Choroid plexus epithelial cell (primary cell): ENCODE data around the gene DDN.

Experiments used
- DNase-seq: peaks from one replicate; pipeline ENCODE4 v3.0.0-alpha.2; 2010; ENCODE audit warnings: low read depth
- H3K4me3 ChIP-seq: 2 replicates; pipeline ENCODE4 v1.5.1; 2011; ENCODE audit warnings: low read depth, mild to moderate bottlenecking, control low read depth, low read length, moderate library complexity
- CTCF ChIP-seq: conservative IDR thresholded peaks from 2 replicates; pipeline ENCODE4 v1.5.1; 2011; ENCODE audit warnings: low read depth, mild to moderate bottlenecking, control low read depth, inconsistent platforms, low read length, moderate library complexity

Gene DDN

GRCh38 chr12:49026101-49026500, 26.9 kb upstream of the DDN start:
- DNase-seq, result no peak
- H3K4me3 ChIP-seq, result no peak overlapping the region
- TF ChIP-seq CTCF, result no peak

- TF ChIP-seq CTCF, result no peak
- DNase-seq, result no peak
- no peak overlapping the region for H3K4me3 ChIP-seq
Measured at GRCh38 chr12:49025463-49025862, 26.3 kb upstream of the DDN start.

GRCh38 chr12:49024543-49024942, 25.4 kb upstream of the DDN start:
- TF ChIP-seq CTCF, result no peak
- no peak overlapping the region for H3K4me3 ChIP-seq
- no peak for DNase-seq

GRCh38 chr12:49023812-49024211, 24.6 kb upstream of the DDN start:
- no peak for TF ChIP-seq CTCF
- no peak for DNase-seq
- no peak overlapping the region for H3K4me3 ChIP-seq

- TF ChIP-seq CTCF, result no peak
- no peak for DNase-seq
- no peak overlapping the region for H3K4me3 ChIP-seq
Measured at GRCh38 chr12:49022558-49023178, 23.5 kb upstream of the DDN start.

GRCh38 chr12:49021292-49021915, 22.2 kb upstream of the DDN start:
- TF ChIP-seq CTCF, result no peak
- DNase-seq, result no peak
- no peak overlapping the region for H3K4me3 ChIP-seq

- DNase-seq, result no peak
- H3K4me3 ChIP-seq, result no peak overlapping the region
Measured at GRCh38 chr12:49020441-49020840, 21.3 kb upstream of the DDN start.

More at GRCh38 chr12:49020441-49020840, 21.3 kb upstream of the DDN start:
- TF ChIP-seq CTCF, result no peak
